ENCODE measurements around the gene HSD17B14.
"Not testable (repeated sequence)": the region's sequence is repeated elsewhere in the genome, so short reads cannot be mapped to it uniquely, and the experiment has no call there.

Gene HSD17B14

GRCh38 chr19:48768994-48769713, 67.1 kb downstream of the HSD17B14 start:
- TF ChIP-seq SP1 (IDR thresholded peaks at IDR 0.05) (no peak), FOXM1 (IDR thresholded peaks at IDR 0.05; ENCODE audit: borderline replicate concordance) (no peak), ELF4 (IDR thresholded peaks at IDR 0.05) (no peak), NFRKB (IDR thresholded peaks at IDR 0.05) (no peak), FOXK2 (IDR thresholded peaks at IDR 0.05) (no peak), ZNF384 (IDR thresholded peaks at IDR 0.05) (no peak), CTBP1 (IDR thresholded peaks at IDR 0.05; ENCODE audit: borderline replicate concordance) (no peak), HDGF (IDR thresholded peaks at IDR 0.05; ENCODE audit: borderline replicate concordance) (no peak), BHLHE40 (IDR thresholded peaks at IDR 0.05; ENCODE audit: borderline replicate concordance) (no peak), SUZ12 (IDR thresholded peaks at IDR 0.05) (no peak), ARNT (IDR thresholded peaks at IDR 0.05) (no peak), LEF1 (IDR thresholded peaks at IDR 0.05; ENCODE audit: borderline replicate concordance) (no peak), TARDBP (IDR thresholded peaks at IDR 0.05) (no peak), FOXA1 (IDR thresholded peaks at IDR 0.05) (no peak), L3MBTL2 (conservative IDR thresholded peaks at IDR 0.05) (no peak)
- TF ChIP-seq, protein P1, sequence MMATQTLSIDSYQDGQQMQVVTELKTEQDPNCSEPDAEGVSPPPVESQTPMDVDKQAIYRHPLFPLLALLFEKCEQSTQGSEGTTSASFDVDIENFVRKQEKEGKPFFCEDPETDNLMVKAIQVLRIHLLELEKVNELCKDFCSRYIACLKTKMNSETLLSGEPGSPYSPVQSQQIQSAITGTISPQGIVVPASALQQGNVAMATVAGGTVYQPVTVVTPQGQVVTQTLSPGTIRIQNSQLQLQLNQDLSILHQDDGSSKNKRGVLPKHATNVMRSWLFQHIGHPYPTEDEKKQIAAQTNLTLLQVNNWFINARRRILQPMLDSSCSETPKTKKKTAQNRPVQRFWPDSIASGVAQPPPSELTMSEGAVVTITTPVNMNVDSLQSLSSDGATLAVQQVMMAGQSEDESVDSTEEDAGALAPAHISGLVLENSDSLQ (IDR thresholded peaks at IDR 0.05): no peak
- ChIA-PET CTCF (no interaction called here), POLR2A (no interaction called here)
- DNase-seq (ENCODE audit: extremely low spot score): no peak

DNA sequence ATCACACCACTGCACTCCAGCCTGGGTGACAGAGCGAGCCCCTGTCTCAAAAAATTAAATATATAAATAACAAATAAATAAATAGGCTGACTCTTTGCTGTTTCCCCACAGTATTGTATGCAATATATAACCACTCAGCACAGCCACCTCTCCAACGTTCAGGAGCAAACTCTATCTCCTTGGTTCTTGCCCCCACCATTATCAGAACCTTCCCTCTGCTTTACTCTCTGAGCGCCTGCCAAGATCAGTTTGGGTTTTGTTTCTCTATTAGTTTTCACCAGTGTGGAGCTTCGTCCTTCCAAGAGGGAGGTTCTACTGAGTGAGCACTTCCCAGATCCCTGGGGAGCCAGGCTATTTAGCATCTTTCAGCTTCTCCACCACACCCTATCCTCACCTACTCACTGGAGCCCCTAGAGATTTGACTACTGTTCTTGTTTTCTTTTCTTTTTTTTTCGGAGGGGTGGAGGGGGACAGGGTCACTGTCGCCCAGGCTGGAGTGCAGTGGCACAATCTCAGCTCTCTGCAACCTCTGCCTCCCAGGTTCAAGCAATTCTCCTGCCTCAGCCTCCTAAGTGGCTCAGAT, 68.0 kb downstream of the HSD17B14 start:
- DNase-seq (ENCODE audit: extremely low spot score); POLR2A ChIA-PET: not testable (repeated sequence)
- CTCF ChIA-PET: interaction anchor here (0.6 to 0.8 kb wide), 2 partner anchors 12 to 13 kb away, joined by 3 to 5 read pairs; no protein-coding TSS in a partner anchor

DNA sequence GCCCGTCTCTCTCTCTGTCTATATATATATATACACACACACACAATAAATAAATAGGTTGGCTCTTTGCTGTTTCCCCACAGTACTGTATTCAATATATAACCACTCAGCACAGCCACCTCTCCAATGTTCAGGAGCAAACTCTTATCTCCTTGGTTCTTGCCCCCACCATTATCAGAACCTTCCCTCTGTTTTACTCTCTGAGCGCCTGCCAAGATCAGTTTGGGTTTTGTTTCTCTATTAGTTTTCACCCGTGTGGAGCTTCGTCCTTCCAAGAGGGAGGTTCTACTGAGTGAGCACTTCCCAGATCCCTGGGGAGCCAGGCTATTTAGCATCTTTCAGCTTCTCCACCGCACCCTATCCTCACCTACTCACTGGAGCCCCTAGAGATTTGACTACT, 70.5 kb downstream of the HSD17B14 start:
- CTCF ChIA-PET: interaction anchor here (0.9 kb wide), 1 partner anchor 63 kb away, joined by 3 read pairs; no protein-coding TSS in a partner anchor
- POLR2A ChIA-PET: not testable (repeated sequence)

More for the DNA sequence above, 70.5 kb downstream of the HSD17B14 start:
- DNase-seq (ENCODE audit: extremely low spot score): not testable (repeated sequence)

Measured in HEK293T (cell line).